Kidney epithelial cell (primary cell): ENCODE data around the gene PTPN1. TPM values are rescaled to one million over a fixed set of nuclear protein-coding genes. Genes with fewer than 3 reads are reported as not detected.

Experiments used
- DNase-seq: peaks from one replicate; pipeline ENCODE4 v3.0.0-alpha.2; 2010; ENCODE audit warnings: low read depth
- H3K27me3 ChIP-seq: 2 replicates; pipeline ENCODE4 v1.6.0; 2011; ENCODE audit warnings: low read length; ENCODE audit not compliant: control insufficient read depth, insufficient read depth
- H3K36me3 ChIP-seq: 2 replicates; pipeline ENCODE4 v1.5.1; 2011; ENCODE audit warnings: low read length; ENCODE audit not compliant: control insufficient read depth, insufficient read depth
- H3K4me3 ChIP-seq: 2 replicates; pipeline ENCODE4 v1.5.1; 2011; ENCODE audit warnings: low read depth, mild to moderate bottlenecking, control low read depth, low read length
- total RNA-seq: library from RNA; depleted of rRNA; stranded (reverse); fragments of >200 nt; gene quantifications from 2 replicates; pipeline ENCODE4 v1.2.3, GENCODE V29; 2015
- TF ChIP-seq, protein P1 (sequence below): IDR thresholded peaks from 2 replicates; pipeline ENCODE4 v1.5.1; 2011; ENCODE audit warnings: mild to moderate bottlenecking, moderate library complexity, low read length, control low read depth, inconsistent platforms; ENCODE audit not compliant: insufficient read depth, poor library complexity, severe bottlenecking

The PTPN1 gene
- total RNA-seq, 1 donor from 2014 or later: 36.9 TPM

DNA sequence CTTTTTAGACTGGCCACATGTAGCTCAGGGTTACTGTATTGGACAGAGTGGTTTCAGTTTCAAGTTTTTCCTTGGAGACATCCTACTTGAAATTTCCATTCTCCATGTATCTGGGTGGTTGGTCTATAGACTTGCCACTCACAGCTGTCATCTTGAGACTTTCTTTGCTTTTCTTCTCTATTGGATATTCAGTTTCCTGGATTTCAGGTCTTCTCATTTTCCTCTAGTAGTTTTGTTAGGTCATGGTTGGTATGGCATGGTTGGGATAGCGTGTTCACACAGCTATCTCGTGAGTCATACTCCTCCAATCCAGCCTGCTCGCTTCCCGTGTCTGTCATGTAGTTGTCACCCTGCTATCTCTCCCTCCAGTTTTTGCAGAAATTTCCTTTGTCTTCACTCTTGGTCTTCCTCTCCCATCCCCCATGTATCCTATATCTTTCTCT, 48.3 kb downstream of the PTPN1 start:
- Histone ChIP-seq H3K27me3 (no peaks in the 10 kb centered on the region), H3K4me3 (no peak overlapping the region), H3K36me3 (peaks cover 2% of the 10 kb centered on the region)
- TF ChIP-seq, protein P1, sequence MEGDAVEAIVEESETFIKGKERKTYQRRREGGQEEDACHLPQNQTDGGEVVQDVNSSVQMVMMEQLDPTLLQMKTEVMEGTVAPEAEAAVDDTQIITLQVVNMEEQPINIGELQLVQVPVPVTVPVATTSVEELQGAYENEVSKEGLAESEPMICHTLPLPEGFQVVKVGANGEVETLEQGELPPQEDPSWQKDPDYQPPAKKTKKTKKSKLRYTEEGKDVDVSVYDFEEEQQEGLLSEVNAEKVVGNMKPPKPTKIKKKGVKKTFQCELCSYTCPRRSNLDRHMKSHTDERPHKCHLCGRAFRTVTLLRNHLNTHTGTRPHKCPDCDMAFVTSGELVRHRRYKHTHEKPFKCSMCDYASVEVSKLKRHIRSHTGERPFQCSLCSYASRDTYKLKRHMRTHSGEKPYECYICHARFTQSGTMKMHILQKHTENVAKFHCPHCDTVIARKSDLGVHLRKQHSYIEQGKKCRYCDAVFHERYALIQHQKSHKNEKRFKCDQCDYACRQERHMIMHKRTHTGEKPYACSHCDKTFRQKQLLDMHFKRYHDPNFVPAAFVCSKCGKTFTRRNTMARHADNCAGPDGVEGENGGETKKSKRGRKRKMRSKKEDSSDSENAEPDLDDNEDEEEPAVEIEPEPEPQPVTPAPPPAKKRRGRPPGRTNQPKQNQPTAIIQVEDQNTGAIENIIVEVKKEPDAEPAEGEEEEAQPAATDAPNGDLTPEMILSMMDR: no peak
- DNase-seq: peak; percentile 86

DNA sequence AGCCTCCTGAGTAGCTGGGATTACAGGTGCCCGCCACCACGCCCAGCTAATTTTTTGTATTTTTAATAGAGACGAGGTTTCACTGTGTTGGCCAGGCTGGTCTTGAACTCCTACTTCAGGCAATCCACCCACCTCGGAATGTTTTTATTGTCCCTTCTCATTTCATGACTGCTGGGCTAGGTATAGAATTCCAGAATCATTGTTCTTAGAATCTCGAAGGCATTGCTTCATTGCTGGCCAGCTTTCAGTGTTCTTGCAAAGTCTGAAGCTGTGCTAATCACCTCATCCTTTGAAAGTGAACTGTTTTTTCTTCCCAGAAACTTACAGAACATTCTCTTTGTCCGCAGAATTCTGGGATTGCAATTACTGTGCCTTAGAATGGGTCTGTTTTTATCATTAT, 49.0 kb downstream of the PTPN1 start:
- Histone ChIP-seq H3K36me3 (peaks cover 2% of the 10 kb centered on the region), H3K27me3 (no peaks in the 10 kb centered on the region), H3K4me3 (no peak overlapping the region)
- no peak for DNase-seq
- TF ChIP-seq, protein P1: no peak

DNA sequence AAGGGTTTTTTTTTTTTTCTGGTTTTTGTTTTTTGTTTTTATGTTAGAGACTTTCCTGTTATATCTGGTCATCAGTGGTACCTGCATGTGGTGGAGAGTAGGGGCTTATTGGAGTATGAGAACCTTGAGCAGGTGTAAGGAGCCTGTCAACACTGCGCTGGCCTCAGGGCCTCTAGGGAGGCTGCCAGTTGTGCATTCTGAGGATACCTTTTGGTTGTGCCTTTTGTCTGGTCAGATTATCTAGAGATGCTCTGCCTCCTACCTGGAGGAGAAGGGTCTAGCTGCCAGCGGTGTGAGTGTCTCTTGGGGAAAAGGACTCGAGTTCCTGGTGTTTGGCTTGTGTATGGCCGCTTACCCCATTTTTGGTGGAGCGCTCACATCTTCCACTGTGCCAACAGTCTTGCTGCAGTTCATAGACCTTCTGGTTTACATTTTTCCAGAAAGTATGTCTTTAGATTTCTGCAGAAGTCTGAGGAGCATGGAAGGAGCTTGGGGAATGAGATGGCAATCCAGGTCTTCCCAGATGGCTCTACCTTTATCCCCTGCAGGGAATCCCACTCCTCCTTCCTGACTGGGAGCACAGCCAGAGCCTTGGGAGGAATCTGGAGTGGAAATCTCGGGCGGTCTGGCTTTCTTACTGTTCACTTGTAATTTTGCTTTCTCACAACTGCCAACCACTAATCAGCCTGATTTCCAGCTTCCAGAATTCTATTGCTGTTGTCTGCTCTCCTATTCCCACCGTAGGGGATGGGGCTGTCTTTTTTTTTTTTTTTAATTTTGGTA, 49.9 kb downstream of the PTPN1 start:
- Histone ChIP-seq H3K27me3 (no peaks in the 10 kb centered on the region), H3K36me3 (peaks cover 2% of the 10 kb centered on the region), H3K4me3 (no peak overlapping the region)
- DNase-seq: no peak
- TF ChIP-seq, protein P1: no peak

DNA sequence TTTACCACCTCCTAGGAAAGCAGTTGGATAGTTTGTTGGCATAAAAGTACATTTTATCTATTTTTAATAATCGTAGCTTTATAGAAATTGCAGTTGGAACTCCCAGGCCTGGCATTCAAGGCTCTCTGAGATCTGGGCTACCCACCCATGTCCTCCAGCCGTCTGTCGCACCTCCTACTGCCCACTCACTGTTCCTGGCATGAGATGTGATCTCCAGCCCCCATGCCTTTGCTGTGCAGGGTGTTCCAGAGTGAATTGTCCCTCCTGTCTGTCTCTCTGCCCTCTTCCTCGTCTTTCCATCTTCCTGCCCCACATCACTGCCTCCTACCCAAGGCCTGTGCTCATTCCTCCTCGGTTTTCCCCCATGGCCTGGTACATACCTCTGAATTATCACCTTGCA, 50.7 kb downstream of the PTPN1 start:
- Histone ChIP-seq H3K27me3 (no peaks in the 10 kb centered on the region), H3K36me3 (peaks cover 2% of the 10 kb centered on the region), H3K4me3 (no peak overlapping the region)
- TF ChIP-seq, protein P1: no peak
- no peak for DNase-seq

DNA sequence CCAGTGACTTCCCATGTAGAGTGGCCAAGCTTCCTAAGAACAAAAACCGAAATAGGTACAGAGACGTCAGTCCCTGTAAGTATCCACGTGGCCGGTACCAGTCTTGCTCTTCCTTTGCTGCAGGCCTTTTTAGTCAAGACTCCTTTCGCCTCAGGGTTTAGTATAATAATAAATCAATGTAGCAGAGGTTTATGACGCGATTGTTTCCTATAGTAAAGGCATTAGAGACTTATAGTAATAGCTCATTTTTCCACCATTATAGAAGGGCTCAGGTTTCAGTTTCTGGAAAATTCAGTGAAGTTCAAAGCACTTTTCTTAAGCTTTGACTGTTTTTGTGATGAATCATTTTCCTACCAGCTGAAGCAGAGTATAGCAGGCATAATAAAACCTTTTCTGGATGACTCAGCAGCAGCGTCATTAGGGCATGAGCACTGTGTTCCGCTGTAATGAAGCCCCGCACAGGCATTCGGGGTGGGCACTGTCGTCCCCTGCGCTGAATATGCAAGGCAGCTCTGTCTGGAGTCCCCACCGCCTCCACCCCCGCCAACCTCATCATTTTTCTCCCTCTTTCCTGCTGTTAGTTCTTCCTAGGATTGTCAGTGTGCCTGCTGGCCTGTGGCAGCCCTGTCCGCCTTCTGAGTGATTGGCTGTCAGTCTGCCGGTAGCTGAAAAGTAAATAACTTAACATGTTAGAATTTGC, 51.3 kb downstream of the PTPN1 start:
- DNase-seq: peak; percentile 97
- no peak overlapping the region for H3K4me3 ChIP-seq
- TF ChIP-seq, protein P1: no peak
- H3K36me3 ChIP-seq: peaks cover 2% of the 10 kb centered on the region
- no peaks in the 10 kb centered on the region for H3K27me3 ChIP-seq
